Endothelial cell of umbilical vein (primary cell): ENCODE data around the gene SH3RF1.

Experiments
- CTCF ChIP-seq, 2 donors: IDR thresholded peaks; 1 replicate in 1 of 2; 2 replicates in 1 of 2; pipeline ENCODE4 v1.5.1; 2011; ENCODE audit warnings: low read length in 2 of 2, mild to moderate bottlenecking in 2 of 2, moderate library complexity in 2 of 2, control low read depth in 1 of 2, inconsistent platforms in 1 of 2, low read depth in 1 of 2; ENCODE audit not compliant: insufficient read depth in 1 of 2; ENCODE audit errors: extremely low read depth in 1 of 2
- MYC ChIP-seq: IDR thresholded peaks from one replicate; pipeline ENCODE4 v1.6.1; 2011; ENCODE audit warnings: mild to moderate bottlenecking, low read depth, low read length
- POLR2AphosphoS5 ChIP-seq: IDR thresholded peaks from 2 replicates; pipeline ENCODE4 v1.6.1; 2012; ENCODE audit warnings: low read depth, mild to moderate bottlenecking, control low read depth, low read length, moderate library complexity; ENCODE audit not compliant: insufficient read depth

- TF ChIP-seq CTCF (IDR thresholded peaks at IDR 0.05; ENCODE audit: extremely low read depth in 1 of 2, insufficient read depth in 1 of 2, low read depth in 1 of 2, low read length in 2 of 2) (no peak), POLR2AphosphoS5 (no peak), MYC (no peak)
Measured at GRCh38 chr4:169236873-169237626, 33.7 kb downstream of the SH3RF1 start.
